Keratinocyte (primary cell): Measurements from ENCODE around the gene C1QTNF3. TPM values are rescaled to one million over a fixed set of nuclear protein-coding genes. Genes with fewer than 3 reads are reported as not detected.

Source experiments
- DNase-seq: peaks from one replicate; pipeline ENCODE4 v3.0.0-alpha.2; 2011; ENCODE audit warnings: low read depth, missing footprints, low spot score
- FAIRE-seq: peaks from 2 replicates; lab custom pipeline; 2011; peaks lifted over from hg19 to GRCh38; lab: Jason Lieb, UNC
- H2AFZ ChIP-seq: 2 replicates; pipeline ENCODE4 v1.6.0; 2012; ENCODE audit warnings: low read length, control low read depth, inconsistent platforms; ENCODE audit not compliant: control insufficient read depth
- H3K27ac ChIP-seq: 2 replicates; pipeline ENCODE4 v1.5.1; 2011; ENCODE audit warnings: low read length; ENCODE audit not compliant: control insufficient read depth, insufficient read depth
- H3K27me3 ChIP-seq: 3 replicates; pipeline ENCODE4 v1.6.0; 2011; ENCODE audit warnings: low read length; ENCODE audit not compliant: control insufficient read depth, insufficient read depth; ENCODE audit errors: extremely low read depth
- H3K36me3 ChIP-seq, 2 experiments: 2 replicates in 1 of 2; 3 replicates in 1 of 2; pipeline ENCODE4 v1.5.1; 2011; ENCODE audit warnings: low read length in 2 of 2, mild to moderate bottlenecking in 1 of 2; ENCODE audit not compliant: control insufficient read depth in 2 of 2, insufficient read depth in 2 of 2; ENCODE audit errors: extremely low read depth in 1 of 2
- H3K4me1 ChIP-seq: 3 replicates; pipeline ENCODE4 v1.5.1; 2011; ENCODE audit warnings: low read length; ENCODE audit not compliant: control insufficient read depth, insufficient read depth; ENCODE audit errors: extremely low read depth
- H3K4me2 ChIP-seq: 3 replicates; pipeline ENCODE4 v1.6.0; 2011; ENCODE audit warnings: low read depth, low read length; ENCODE audit not compliant: control insufficient read depth, insufficient read depth; ENCODE audit errors: extremely low read depth
- H3K4me3 ChIP-seq, 3 experiments: fragments of 200-600 bp in 1 of 3; sonication (generic) in 1 of 3; 2 replicates in 2 of 3; 3 replicates in 1 of 3; pipeline ENCODE4 v1.5.1; 2011 to 2016; ENCODE audit warnings: low read length in 3 of 3, mild to moderate bottlenecking in 3 of 3, control low read depth in 2 of 3, inconsistent platforms in 1 of 3, low read depth in 1 of 3, mixed read lengths in 1 of 3, mixed run types in 1 of 3, moderate library complexity in 1 of 3; ENCODE audit not compliant: control insufficient read depth in 2 of 3, insufficient read depth in 2 of 3; ENCODE audit errors: extremely low read depth in 1 of 3
- H3K79me2 ChIP-seq: 2 replicates; pipeline ENCODE4 v1.6.0; 2012; ENCODE audit warnings: low read length; ENCODE audit not compliant: control insufficient read depth, insufficient read depth
- H3K9ac ChIP-seq: 3 replicates; pipeline ENCODE4 v1.6.0; 2011; ENCODE audit warnings: low read length; ENCODE audit not compliant: control insufficient read depth, insufficient read depth; ENCODE audit errors: extremely low read depth
- H3K9me1 ChIP-seq: 3 replicates; pipeline ENCODE4 v1.6.0; 2011; ENCODE audit warnings: low read length; ENCODE audit not compliant: control insufficient read depth, insufficient read depth; ENCODE audit errors: extremely low read depth
- H3K9me3 ChIP-seq: 2 replicates; pipeline ENCODE4 v1.5.1; 2012; ENCODE audit warnings: low read depth, low read length; ENCODE audit not compliant: control insufficient read depth
- H4K20me1 ChIP-seq: 3 replicates; pipeline ENCODE4 v1.6.0; 2011; ENCODE audit warnings: low read length; ENCODE audit not compliant: control insufficient read depth, insufficient read depth; ENCODE audit errors: extremely low read depth
- CTCF ChIP-seq, 3 experiments: IDR thresholded peaks in 1 of 3; conservative IDR thresholded peaks in 1 of 3; optimal IDR thresholded peaks in 1 of 3; 2 replicates in 2 of 3; 3 replicates in 1 of 3; pipeline versions ENCODE3 to v1.5.1; 2011; ENCODE audit warnings: low read length in 3 of 3, mild to moderate bottlenecking in 3 of 3, moderate library complexity in 2 of 3, control low read depth in 1 of 3, inconsistent platforms in 1 of 3; ENCODE audit not compliant: insufficient read depth in 2 of 3; ENCODE audit errors: extremely low read depth in 1 of 3
- EZH2 ChIP-seq: IDR thresholded peaks from one replicate; pipeline ENCODE4 v1.6.1; 2012; ENCODE audit warnings: inconsistent platforms, mild to moderate bottlenecking, low read length, moderate library complexity
- dilution Hi-C: fragments of 300-500 bp; cut with MboI; formaldehyde crosslinking; loops from one replicate; pipeline ENCODE4 v1.7.0; 2020; ENCODE audit warnings: low sequenced_read_pairs; ENCODE audit not compliant: extremely low pct_ligation_motif_present
- polyA plus RNA-seq, 5 experiments: library from polyadenylated mRNA; depleted of rRNA in 3 of 5; stranded (reverse) in 3 of 5; stranded (forward) in 1 of 5; unstranded in 1 of 5; fragments of >200 nt; gene quantifications; 1 replicate in 1 of 5; 2 replicates in 3 of 5; 3 replicates in 1 of 5; pipeline versions ENCODE4 v1.2.1 to v1.2.3, GENCODE V29; 2011 to 2012; ENCODE audit warnings: missing spikeins in 2 of 5, low read depth in 1 of 5, low replicate concordance in 1 of 5

Gene C1QTNF3
- polyA plus RNA-seq, 1 donor (not counting 4 experiments of a cell fraction or from before 2014, with no cell fraction given): 1.0 TPM

- H3K4me3 ChIP-seq: no peak overlapping the region
- no peak overlapping the region for H3K27ac ChIP-seq
- H3K4me1 ChIP-seq: no peaks in the 10 kb centered on the region
- H3K9me3 ChIP-seq: no peaks in the 10 kb centered on the region
- no peak overlapping the region for H2AFZ ChIP-seq
- DNase-seq (no peak), FAIRE-seq (no peak)
- no peak overlapping the region for H3K9ac ChIP-seq
- no peaks in the 10 kb centered on the region for H3K36me3 ChIP-seq
- H4K20me1 ChIP-seq: no peaks in the 10 kb centered on the region
- TF ChIP-seq EZH2 (no peak), CTCF (optimal IDR thresholded peaks at IDR 0.05 in 1 of 3, IDR thresholded peaks at IDR 0.05 in 1 of 3, conservative IDR thresholded peaks at IDR 0.05 in 1 of 3; ENCODE audit: extremely low read depth in 1 of 3, insufficient read depth in 2 of 3, low read length in 3 of 3) (no peak)
- H3K4me2 ChIP-seq: no peak overlapping the region
- dilution Hi-C loops: no loop called here
- H3K79me2 ChIP-seq: no peaks in the 10 kb centered on the region
- H3K9me1 ChIP-seq: no peaks in the 10 kb centered on the region
- H3K27me3 ChIP-seq: no peaks in the 10 kb centered on the region
These were observed 26.8 kb downstream of the C1QTNF3 start for GRCh38 chr5:34016222-34016621.

DNA sequence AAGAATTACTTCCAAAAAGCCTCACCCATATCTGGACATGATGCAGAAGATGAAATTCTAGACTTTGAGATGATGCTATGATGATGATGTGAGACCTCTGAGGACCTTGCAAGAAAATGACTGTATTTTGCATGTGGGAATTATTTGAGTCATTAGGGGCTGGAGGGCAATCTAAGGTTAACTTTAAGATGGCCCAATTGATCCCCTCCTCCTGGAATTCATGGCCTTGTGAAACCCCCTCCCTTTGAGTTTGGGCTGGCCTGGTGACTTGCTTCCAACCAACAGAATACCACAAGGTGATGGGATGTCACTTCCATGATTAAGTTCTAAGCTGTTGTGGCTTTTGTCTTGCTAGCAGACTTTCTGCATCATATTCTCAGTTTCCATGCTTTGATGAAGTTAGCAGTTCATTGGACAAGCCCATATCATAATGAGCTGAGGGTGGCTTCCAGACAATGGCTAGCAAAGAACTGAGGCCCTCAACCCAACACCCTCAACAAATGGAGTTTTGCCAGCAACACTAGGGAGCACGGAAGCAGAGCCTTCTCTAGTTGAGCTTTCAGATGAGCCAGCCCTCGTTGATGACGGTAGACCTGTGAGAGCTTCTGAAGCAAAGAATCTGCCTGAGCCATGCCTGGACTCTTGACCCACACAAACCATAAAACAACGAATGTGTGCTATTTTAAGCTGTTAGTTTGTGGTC is 27.7 kb downstream of the C1QTNF3 start:
- Histone ChIP-seq H3K79me2 (no peaks in the 10 kb centered on the region), H4K20me1 (no peaks in the 10 kb centered on the region), H3K9me1 (no peaks in the 10 kb centered on the region), H3K36me3 (no peaks in the 10 kb centered on the region), H3K4me1 (no peaks in the 10 kb centered on the region), H2AFZ (no peak overlapping the region), H3K27ac (no peak overlapping the region), H3K4me2 (no peak overlapping the region), H3K4me3 (no peak overlapping the region), H3K9ac (no peak overlapping the region), H3K9me3 (no peaks in the 10 kb centered on the region), H3K27me3 (no peaks in the 10 kb centered on the region)
- FAIRE-seq: no peak
- no peak for DNase-seq
- dilution Hi-C loops: no loop called here
- TF ChIP-seq CTCF (optimal IDR thresholded peaks at IDR 0.05 in 1 of 3, IDR thresholded peaks at IDR 0.05 in 1 of 3, conservative IDR thresholded peaks at IDR 0.05 in 1 of 3; ENCODE audit: extremely low read depth in 1 of 3, insufficient read depth in 2 of 3, low read length in 3 of 3) (no peak), EZH2 (no peak)
